ENCODE results near the gene STK16. TPM values are rescaled to one million over a fixed set of nuclear protein-coding genes. Genes with fewer than 3 reads are reported as not detected.

The STK16 gene
- total and polyA plus RNA-seq, 2 of the 4 experiments (the other 2 are of a cell fraction), result 44.4 to 50.1 TPM

- H3K4me1 ChIP-seq (ENCODE audit: control insufficient read depth, insufficient read depth, low read length), result peaks cover 5% of the 10 kb centered on the region
- no peak overlapping the region for H2AFZ ChIP-seq (replicated peaks; ENCODE audit: low read length, poor library complexity)
- in situ Hi-C loops (cut with MboI; ENCODE audit: low sequenced_read_pairs) (no loop called here), dilution Hi-C loops (cut with HindIII; ENCODE audit: low sequenced_read_pairs, unreplicated experiment) (no loop called here), intact Hi-C loops (cut with micrococcal nuclease) (no loop called here)
- POLR2A ChIA-PET (ENCODE audit: unreplicated experiment), result no interaction called here
- H2BK20ac ChIP-seq (ENCODE audit: low read depth, low read length), result no peak overlapping the region
- no peak overlapping the region for H3K4me3 ChIP-seq (ENCODE audit: insufficient read depth, low read depth, low read length)
- peaks cover 28 to 35% of the 10 kb centered on the region in 2 experiments for H3K79me1 ChIP-seq (ENCODE audit: low read depth in 1 of 2, low read length in 2 of 2)
- ATAC-seq (ENCODE audit: low read depth), result no peak
- no peak overlapping the region for H2BK120ac ChIP-seq (ENCODE audit: low read depth, low read length)
- peaks cover 8% of the 10 kb centered on the region; the same call in 1 of the 2 replicates for H3K9me1 ChIP-seq (ENCODE audit: insufficient read depth, low read length)
- H3K4ac ChIP-seq (ENCODE audit: low read depth, low read length), result no peak overlapping the region
- no peak overlapping the region for H4K91ac ChIP-seq (ENCODE audit: insufficient read depth, low read depth, low read length)
- H3K4me2 ChIP-seq (ENCODE audit: low read depth, low read length), result no peak overlapping the region
- no peak overlapping the region for H4K5ac ChIP-seq (ENCODE audit: low read depth, low read length)
- H2BK5ac ChIP-seq (ENCODE audit: low read depth, low read length, poor library complexity, severe bottlenecking), result no peak overlapping the region
- H2BK15ac ChIP-seq (ENCODE audit: low read depth, low read length), result no peak overlapping the region
- BruUV-seq (replicated peaks), result no TSS peak
- CTCF ChIA-PET, result no interaction called here
- no peak overlapping the region for H3K27ac ChIP-seq (ENCODE audit: insufficient read depth, low read length)
- no peaks in the 10 kb centered on the region for H3K27me3 ChIP-seq (ENCODE audit: control insufficient read depth, insufficient read depth, low read length)
- no peaks in the 10 kb centered on the region; the same call in 1 of the 2 replicates for H4K20me1 ChIP-seq (ENCODE audit: insufficient read depth, low read length)
- H3K14ac ChIP-seq (replicated peaks; ENCODE audit: low read depth, low read length), result no peak overlapping the region
- H2AK5ac ChIP-seq (ENCODE audit: low read depth, low read length), result no peak overlapping the region
- no peak overlapping the region for H3K18ac ChIP-seq (ENCODE audit: low read depth, low read length)
- WGBS, 2 experiments (ENCODE audit: extremely low coverage in 2 of 2, insufficient read length in 1 of 2), result 95% methylated on average over 3 of the region's 3 CpGs; no CpG with 5 or more reads in 1 of the 2 experiments
- H3K23ac ChIP-seq (ENCODE audit: low read depth, low read length), result no peak overlapping the region
- DNase-seq, result no peak
- no peak for TF ChIP-seq MXI1 (IDR thresholded peaks at IDR 0.05; ENCODE audit: borderline replicate concordance, low read depth, low read length)
- no peak for TF ChIP-seq CTCF (conservative IDR thresholded peaks at IDR 0.05; ENCODE audit: low read depth, low read length)
- TF ChIP-seq RCOR1 (IDR thresholded peaks at IDR 0.05; ENCODE audit: insufficient replicate concordance, low read length), result no peak
- TF ChIP-seq MAFK (IDR thresholded peaks at IDR 0.05; ENCODE audit: low read depth, low read length), result no peak
- no peak for TF ChIP-seq FOS (IDR thresholded peaks at IDR 0.05; ENCODE audit: low read depth, low read length)
- TF ChIP-seq CHD1 (IDR thresholded peaks at IDR 0.05; ENCODE audit: low read depth, low read length), result no peak
- TF ChIP-seq RFX5 (IDR thresholded peaks at IDR 0.05; ENCODE audit: low read depth, low read length), result no peak
- TF ChIP-seq USF2 (IDR thresholded peaks at IDR 0.05; ENCODE audit: low read depth, low read length), result no peak
- TF ChIP-seq RAD21 (IDR thresholded peaks at IDR 0.05; ENCODE audit: low read length), result no peak
- no peak for TF ChIP-seq CEBPB (IDR thresholded peaks at IDR 0.05; ENCODE audit: low read depth, low read length)
- no peak for TF ChIP-seq SMC3 (IDR thresholded peaks at IDR 0.05; ENCODE audit: low read depth, low read length)
- no peak for TF ChIP-seq NFE2L2 (IDR thresholded peaks at IDR 0.05; ENCODE audit: low read depth, low read length)
- TF ChIP-seq ELK1 (IDR thresholded peaks at IDR 0.05; ENCODE audit: borderline replicate concordance, low read depth, low read length), result no peak
- no peak for TF ChIP-seq MAZ (IDR thresholded peaks at IDR 0.05; ENCODE audit: borderline replicate concordance, low read depth, low read length)
- no peak for TF ChIP-seq BHLHE40 (IDR thresholded peaks at IDR 0.05; ENCODE audit: low read depth, low read length)
- no peak for TF ChIP-seq POLR2A (IDR thresholded peaks at IDR 0.05; ENCODE audit: low read depth, low read length)
- no peaks in the 10 kb centered on the region for H3K9me3 ChIP-seq (ENCODE audit: control insufficient read depth, insufficient read depth, low read length)
- no peak overlapping the region for H2AK9ac ChIP-seq (replicated peaks; ENCODE audit: low read depth, low read length, poor library complexity)
- H4K8ac ChIP-seq (ENCODE audit: low read depth in 2 of 2, low read length in 2 of 2), result no peak overlapping the region
- no peak overlapping the region for H3K9ac ChIP-seq (ENCODE audit: low read depth, low read length)
- H3K36me3 ChIP-seq (ENCODE audit: control insufficient read depth, insufficient read depth, low read length), result peaks cover 49% of the 10 kb centered on the region
- no peak overlapping the region for H3K56ac ChIP-seq (ENCODE audit: extremely low read depth, insufficient read depth, low read length)
Measured at GRCh38 chr2:219225350-219225749, 19.9 kb upstream of the STK16 start.

Measured in IMR-90 (cell line).